NCI-H2171 treated with DMSO at 0.1 percent for 48 hours (cell line): ENCODE results near the gene TOMM70.
"Not testable (repeated sequence)": the region's sequence is repeated elsewhere in the genome, so short reads cannot be mapped to it uniquely, and the experiment has no call there.

Experiments used
- DNase-seq: peaks from one replicate; lab custom pipeline; 2025; lab: John Stamatoyannopoulos, UW

The TOMM70 gene

GRCh38 chr3:100364421-100364820 is 36.5 kb downstream of the TOMM70 start:
- no peak for DNase-seq

DNA sequence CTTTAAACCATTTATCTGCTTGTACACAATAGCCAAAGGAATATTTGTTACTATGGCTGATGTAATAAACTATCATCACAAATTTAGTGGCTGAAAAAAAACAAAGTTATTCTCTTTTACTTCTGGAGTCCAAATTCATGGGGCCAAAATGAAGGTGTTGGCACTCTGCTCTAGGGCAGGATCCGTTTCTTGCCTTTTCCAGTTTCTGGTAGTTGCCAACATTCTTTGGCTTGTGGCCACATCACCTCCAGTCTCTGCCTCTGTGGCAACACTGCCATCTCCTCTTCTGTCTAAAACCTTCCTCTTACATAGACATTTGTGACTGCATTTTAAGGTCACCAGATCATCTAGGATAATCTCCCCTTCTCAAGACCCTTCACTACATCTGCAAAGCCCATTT is 39.0 kb downstream of the TOMM70 start:
- no peak for DNase-seq

DNA sequence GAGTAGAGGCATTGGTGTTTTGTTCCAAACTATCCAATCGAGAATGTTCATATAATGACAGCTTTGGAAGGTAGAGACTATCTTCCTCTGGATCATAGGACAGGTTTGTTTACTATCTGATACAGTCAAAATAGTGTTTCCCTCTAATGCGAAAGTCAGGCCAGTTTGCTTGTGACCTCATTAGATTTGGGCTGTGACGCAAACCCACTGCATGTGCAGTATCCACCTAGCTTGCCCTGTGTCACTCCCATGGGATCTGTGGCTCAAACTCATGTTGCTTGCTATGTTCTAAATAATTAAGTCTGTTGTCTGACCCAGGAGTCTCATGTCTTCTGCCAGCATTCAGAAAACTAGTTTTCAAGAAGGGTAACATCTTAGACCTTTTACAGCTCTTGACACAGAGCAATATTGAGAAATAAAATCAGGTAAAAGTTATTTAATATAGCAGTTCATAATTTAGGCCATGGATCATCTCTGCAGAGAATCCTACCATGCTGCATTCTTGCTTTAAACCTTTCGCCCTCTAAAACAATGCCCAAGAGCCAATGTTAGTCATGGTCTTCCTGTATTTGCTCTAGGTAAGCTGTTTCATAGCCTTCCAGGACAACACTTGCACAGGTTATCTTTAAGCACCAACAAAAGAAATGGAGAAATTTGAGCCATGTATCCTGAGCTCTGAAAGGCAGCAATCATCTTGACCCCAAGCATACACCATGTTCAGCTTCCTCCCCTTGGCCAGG is 40.0 kb downstream of the TOMM70 start:
- DNase-seq = no peak

DNA sequence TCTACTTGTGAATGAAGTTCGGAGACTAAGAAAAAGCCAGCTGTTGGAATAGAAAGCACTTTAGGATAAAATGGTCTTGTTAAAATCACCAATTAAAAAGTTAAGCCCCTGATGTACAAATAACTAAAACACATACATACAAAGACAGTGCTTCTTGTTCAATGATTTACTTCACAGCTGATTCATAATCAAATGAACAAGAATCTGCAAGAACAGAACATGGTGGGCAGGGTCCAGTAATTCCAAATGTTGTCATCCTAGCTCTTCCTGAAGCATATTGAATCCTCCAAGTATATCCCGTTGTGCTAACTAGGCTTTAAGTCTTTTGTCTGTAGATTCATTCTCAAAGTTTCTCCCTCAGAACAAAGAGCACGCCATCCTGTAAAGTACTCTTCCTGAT is 41.9 kb downstream of the TOMM70 start:
- no peak for DNase-seq

DNA sequence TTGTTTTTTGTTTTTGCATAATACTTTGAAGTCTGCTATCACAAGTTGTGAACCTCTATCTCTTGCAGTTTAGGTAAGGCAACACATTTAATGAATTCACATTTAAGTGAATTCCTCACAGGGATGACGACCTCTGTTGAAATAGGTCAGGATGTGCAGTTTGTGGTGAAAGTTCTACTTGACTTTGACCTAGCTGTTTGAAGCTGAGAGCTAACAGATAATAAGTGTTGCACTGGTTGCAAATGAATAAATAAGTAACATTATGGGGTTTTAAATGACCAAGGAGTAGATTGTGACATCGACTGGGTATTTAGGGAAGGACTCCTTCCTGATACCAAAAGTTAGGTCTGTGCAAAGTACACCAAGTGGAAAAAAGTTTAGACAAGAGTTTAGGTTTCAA is 42.5 kb downstream of the TOMM70 start:
- no peak for DNase-seq

GRCh38 chr3:100354850-100355249 is 46.0 kb downstream of the TOMM70 start:
- DNase-seq = peak; percentile 35

- no peak for DNase-seq
Measured at GRCh38 chr3:100352296-100353231, 48.3 kb downstream of the TOMM70 start.

DNA sequence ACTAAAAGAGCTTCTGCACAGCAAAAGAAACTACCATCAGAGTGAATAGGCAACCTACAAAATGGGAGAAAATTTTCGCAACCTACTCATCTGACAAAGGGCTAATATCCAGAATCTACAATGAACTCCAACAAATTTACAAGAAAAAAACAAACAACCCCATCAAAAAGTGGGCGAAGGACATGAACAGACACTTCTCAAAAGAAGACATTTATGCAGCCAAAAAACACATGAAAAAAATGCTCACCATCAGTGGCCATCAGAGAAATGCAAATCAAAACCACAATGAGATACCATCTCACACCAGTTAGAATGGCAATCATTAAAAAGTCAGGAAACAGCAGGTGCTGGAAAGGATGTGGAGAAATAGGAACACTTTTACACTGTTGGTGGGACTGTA is 49.1 kb downstream of the TOMM70 start:
- not testable (repeated sequence) for DNase-seq

DNA sequence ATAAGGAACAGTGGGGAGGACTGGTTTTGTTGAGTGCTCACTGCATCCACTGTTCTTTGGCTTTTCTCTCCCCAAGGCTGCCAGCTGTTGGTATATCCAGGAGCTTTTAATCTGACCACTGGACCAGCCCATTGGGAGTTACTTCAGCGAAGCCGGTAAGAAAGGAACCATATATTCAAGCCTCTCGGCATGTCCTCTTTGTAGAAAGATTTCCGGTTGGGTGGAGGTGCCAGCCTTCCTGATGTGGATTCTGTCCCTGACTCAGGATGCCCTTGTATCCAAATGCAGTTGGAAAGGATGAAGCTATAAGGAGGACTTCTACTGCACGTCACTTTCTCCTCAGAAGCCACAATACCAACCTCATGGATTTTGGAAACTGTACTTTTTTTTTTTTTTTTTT is 52.2 kb downstream of the TOMM70 start:
- no peak for DNase-seq

DNA sequence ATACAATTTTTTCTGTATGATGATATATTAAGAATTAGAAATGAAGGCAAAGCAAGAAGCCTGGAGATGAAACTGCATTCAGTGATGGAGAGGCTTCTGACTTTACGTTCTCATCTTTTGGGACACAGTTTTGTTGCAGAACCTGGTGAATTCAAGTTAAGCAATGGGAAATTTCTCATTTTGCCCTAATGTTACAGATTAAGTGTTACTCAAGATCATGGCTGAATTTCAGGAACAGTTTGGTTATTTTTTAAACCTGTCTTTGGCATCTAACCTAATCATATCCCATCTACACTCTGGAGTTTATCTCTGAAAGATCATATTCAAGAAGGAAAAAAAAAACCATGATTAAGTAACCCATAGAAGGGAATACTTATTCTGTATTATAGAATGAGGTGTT is 60.4 kb downstream of the TOMM70 start:
- DNase-seq = no peak

GRCh38 chr3:100339786-100340185 is 61.1 kb downstream of the TOMM70 start:
- no peak for DNase-seq

- DNase-seq = no peak
Measured at GRCh38 chr3:100338911-100339310, 62.0 kb downstream of the TOMM70 start.

DNA sequence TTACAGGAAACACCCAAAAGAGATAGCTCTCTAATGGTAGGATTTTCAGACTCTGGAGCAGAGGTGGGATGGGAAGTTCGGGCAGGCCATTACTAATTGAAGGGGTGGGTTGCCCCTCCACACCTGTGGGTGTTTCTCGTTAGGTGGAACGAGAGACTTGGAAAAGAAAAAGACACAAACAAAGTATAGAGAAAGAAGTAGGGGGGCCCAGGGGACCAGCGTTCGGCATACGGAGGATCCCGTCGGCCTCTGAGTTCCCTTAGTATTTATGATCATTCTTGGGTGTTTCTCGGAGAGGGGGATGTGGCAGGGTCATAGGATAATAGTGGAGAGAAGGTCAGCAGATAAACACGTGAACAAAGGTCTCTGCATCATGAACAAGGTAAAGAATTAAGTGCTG is 64.7 kb downstream of the TOMM70 start:
- DNase-seq = not testable (repeated sequence)

DNA sequence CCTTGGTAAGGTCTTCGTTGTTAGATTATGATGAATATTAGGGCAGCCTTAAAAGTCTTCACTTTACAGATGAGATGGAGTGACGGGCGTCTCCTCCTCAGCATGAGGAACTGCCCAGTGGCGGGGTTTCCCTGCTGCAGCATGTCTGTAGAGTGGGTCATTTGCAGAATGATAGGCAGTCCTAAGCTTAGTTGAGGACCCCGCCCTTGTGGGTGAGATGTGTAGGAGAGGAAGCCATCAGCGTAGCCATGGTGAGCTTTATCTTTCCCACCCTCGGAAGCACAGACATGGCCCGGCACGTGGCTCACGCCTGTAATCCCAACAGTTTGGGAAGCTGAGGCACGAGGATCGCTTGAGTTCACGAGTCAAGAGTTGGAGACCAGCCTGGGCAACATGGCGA is 65.5 kb downstream of the TOMM70 start:
- no peak for DNase-seq

- peak; percentile 78 for DNase-seq
Measured at GRCh38 chr3:100334488-100335351, 66.2 kb downstream of the TOMM70 start, which contains the start of gene NIT2. NIT2 (plus strand) TSS chr3:100334757; CDS start chr3:100334792, 35 bp downstream.

GRCh38 chr3:100333970-100334487 is 66.9 kb downstream of the TOMM70 start:
- no peak for DNase-seq

DNA sequence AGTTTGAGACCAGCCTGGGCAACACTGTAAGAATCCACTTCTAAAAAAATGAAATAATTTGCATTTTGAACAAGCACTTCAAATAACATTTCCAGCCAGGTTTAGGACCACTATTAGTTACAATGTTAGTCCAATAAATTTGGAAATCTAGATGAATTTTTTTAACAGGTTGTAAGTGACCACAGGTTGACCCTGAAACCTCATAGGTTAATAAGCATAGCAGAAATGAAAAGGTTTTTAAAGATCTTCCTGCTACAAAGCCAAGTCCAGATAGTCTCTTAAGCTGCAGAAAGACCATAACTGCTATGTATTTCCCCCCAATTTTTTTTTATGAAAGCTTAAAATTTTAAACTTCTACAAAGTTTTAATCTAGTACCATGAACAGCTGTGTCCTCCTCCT is 67.8 kb downstream of the TOMM70 start:
- no peak for DNase-seq

GRCh38 chr3:100331660-100332059 is 69.2 kb downstream of the TOMM70 start:
- no peak for DNase-seq

DNA sequence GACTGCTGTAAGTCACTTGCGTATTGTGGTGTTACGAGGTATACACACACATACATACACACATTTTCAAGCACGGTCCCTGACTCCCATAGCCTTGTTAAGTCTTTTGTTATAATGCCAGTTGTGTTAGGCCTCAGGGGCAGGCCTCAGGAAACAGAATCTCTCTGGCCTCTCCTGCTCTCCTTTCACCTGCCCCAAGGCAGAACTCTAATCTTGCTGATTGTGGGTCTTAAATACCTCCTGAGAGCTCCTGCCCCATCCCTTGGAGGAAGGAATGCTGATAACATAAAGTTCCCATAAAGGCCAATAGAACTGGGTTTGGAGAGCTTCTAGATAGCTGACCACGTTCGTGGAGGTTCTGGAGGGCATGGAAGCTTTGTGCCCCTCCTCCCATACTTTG is 70.2 kb downstream of the TOMM70 start:
- DNase-seq = no peak

- no peak for DNase-seq
Measured at GRCh38 chr3:100329800-100330489, 70.9 kb downstream of the TOMM70 start.

- DNase-seq = not testable (repeated sequence)
Measured at GRCh38 chr3:100327377-100327776, 73.5 kb downstream of the TOMM70 start.
